GM21786 (cell line): ENCODE results near the gene ACTN1.

ENCODE experiments used
- ATAC-seq: cut with Tn5 transposase; IDR thresholded peaks from one replicate; pipeline ENCODE4 v1.9.1; 2021; ENCODE audit not compliant: unreplicated experiment

ACTN1 gene

DNA sequence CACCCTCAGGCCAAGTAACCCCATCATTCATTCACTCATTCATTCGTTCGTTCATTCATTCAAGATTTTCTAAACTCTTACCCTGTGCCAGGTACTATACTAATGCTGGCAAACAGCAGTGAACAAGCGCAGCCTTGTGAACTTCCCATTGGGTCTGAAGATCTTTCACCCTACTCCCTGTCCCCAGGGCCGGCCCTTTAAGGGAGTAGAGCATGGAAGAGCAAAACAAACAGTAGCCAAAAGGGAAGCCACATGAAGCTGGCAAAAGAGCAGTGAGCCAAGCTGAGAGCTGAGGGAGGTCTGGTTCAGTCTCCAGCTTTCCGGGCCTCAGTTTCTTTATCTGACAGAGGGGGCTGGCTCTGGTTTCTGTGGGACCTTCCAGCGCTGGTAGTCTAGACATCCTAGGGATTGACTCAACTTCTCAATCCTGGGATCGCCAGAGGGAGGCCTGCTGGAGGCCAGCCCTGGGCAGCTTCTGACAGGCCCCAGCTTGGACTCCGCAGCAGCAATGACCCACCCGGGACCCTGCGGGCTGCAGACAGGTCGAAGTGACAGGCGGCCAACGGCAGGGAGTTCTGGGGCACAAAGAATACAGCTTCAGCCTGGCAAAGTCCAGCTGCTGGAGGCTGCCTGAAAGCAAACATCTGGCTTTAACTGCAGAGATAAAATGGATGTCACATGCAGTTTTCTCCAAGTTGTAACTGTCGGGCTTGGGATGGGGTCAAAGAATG lies 27.1 kb downstream of the ACTN1 start:
- ATAC-seq, result no peak

- ATAC-seq, result no peak
These were observed 27.9 kb downstream of the ACTN1 start for GRCh38 chr14:68951035-68951797.

GRCh38 chr14:68950111-68950510 lies 29.0 kb downstream of the ACTN1 start:
- no peak for ATAC-seq

DNA sequence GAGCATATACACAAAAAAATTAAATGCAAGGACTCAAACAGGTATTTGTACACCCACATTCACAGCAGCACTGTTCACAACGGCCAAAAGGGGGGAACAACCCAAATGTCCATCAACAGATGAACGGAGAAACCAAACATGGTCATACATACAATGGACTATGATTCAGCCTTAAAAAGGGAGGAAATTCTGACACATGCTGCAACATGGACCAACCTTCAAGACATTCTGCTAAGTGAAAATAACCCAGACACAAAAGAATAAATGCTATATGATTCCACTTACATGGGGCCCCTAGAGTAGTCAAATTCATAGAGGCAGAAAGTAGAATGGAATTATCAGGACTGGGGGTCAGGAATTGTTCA lies 29.5 kb downstream of the ACTN1 start:
- ATAC-seq, result no peak

DNA sequence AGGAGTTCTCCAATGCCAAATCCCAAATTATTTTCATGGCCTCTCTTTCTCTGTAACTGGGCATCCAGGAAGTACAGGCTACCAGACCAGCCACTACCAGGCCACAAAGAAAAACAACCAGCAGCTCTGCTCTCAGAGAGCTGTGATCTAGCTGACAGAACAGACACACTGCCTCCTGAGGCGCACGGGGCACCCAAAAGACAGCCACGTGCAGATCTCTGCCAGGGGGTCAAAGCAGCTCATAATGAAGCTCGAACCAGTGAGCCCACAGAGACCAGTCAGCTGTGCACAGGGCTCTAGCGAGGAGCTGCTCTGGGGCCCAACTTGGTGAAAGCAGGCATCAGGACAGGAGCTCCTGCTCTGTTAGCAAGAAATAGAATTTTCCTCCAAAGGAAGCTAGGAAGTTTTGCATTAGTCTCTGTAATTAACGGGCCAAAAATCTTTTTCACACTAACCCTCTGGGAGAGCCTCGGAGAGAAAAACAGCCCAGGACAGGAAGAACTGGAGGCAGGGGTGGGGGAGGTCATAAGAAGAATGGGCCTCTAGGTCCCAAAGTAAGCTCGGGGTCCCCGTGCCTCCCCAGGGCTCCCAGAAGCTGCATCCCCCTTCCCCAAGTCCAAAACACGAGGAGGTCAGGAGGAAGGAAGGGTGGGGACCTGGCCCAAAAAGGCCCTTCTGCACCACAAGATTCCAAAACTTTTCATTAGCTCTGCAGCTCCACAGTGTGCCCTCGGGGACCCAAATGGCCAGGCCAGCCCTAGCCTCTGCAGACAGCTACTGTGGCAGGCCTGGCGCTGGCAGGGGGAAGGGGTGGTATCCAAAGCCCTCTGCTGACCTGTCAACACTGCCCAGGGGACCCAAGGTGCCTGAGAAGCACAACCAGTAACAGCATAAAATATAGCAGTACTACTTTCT lies 30.2 kb downstream of the ACTN1 start:
- no peak for ATAC-seq

GRCh38 chr14:68947802-68948201 lies 31.3 kb downstream of the ACTN1 start:
- no peak for ATAC-seq

DNA sequence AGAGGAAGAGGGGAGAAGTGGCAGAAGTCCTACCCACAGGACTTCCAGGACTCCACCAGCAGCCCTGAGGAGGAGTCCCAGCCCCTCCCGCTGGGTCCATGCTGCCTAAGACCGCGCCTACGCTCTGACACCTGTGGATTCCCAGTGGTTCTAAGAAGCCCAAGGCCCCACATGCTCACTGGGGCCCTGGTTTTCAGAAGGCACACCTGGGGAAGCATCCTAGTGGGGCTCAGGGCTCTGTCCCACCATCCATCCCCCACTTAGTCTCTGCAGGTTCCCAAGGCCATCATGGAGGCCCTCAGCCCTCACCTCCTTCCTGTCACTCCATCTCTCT lies 32.6 kb downstream of the ACTN1 start:
- ATAC-seq, result no peak

- ATAC-seq, result no peak
These were observed 33.3 kb downstream of the ACTN1 start for GRCh38 chr14:68945585-68946488.

GRCh38 chr14:68945190-68945584 lies 33.9 kb downstream of the ACTN1 start:
- no peak for ATAC-seq

- no peak for ATAC-seq
These were observed 34.9 kb downstream of the ACTN1 start for GRCh38 chr14:68944162-68944561.

- ATAC-seq, result no peak
These were observed 36.0 kb downstream of the ACTN1 start for GRCh38 chr14:68943107-68943506.

- ATAC-seq, result no peak
These were observed 36.6 kb downstream of the ACTN1 start for GRCh38 chr14:68942296-68943035.

GRCh38 chr14:68941820-68942219 lies 37.3 kb downstream of the ACTN1 start:
- ATAC-seq, result no peak

GRCh38 chr14:68940614-68941185 lies 38.4 kb downstream of the ACTN1 start:
- ATAC-seq, result no peak

DNA sequence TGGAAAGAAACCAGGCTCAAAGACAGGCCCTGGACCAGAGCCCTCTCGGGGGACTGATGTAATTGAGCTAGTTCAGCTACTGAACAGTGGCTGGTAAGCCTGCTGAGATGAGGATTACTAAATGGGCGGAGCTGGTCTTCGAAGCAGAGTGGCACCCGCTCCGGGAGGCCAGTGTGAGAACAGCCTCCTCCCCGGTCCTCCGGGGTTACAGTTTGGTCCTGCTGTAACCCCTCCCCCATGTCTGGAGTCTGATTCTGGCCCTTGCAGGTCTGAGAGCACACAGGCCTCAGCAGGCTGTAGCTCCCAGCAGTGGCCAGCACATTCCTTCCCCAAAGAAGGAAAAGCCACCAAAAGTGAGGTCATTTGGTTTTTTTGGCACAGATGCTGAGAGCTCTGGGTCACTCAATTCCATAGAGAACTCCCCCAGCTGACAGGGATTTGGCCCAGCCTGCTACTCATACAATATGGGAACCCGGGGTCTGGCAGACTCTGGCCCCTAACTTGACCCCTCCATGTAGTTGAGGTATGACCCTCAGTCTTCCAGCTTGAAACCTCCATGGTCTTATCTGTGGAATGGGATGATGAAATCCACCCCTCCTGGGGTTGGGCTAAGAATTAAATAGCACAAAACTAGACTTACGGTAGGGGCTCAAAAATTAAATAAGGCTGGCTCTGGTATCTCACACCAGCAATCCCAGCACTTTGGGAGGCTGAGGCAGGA lies 39.0 kb downstream of the ACTN1 start:
- ATAC-seq, result no peak

- no peak for ATAC-seq
These were observed 39.8 kb downstream of the ACTN1 start for GRCh38 chr14:68939181-68939892.

DNA sequence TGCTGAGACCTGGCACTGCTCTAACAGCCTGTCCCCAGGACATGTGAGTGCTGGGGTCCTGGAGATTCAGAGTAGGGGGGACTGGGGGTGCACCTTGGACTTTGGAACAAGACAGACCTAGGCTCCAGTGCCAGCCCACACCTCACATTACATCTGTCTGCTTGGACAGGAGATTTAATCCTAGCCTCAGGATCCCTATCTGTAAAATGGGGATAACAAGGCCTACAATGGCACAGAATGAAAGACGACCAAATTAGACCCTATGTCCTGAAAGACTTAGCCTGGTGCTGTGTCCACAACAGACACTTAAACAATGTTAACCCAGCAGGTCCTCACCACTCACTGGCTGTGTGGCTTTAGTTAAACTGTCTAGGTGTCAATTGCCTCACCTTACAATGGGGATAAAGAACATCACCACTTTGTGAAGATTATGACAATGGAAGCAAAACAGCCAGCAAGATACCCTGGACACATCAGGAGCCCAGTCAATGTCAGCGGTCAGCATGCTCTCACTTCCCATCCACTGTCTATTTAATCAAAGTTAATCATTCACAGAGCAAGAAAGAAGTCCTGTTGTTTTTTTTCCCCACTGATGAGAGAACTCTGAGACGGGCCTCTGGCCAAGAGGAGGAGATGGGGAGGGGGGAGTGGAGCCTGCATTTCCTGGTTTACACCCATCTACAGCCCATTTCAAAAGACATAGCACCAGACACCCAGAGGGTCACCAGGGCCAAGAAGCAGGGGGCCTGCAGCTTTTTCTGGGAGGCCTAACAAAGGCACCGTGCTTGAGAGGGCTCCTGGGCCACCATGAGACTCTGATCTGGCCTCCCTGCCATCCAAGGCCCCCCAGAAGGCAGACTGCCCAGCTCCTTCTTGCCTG lies 40.6 kb downstream of the ACTN1 start:
- no peak for ATAC-seq
